Astrocyte (in vitro differentiated cells and primary cell): Measurements from ENCODE around the gene GALNT7. TPM values are rescaled to one million over a fixed set of nuclear protein-coding genes. Genes with fewer than 3 reads are reported as not detected.

ENCODE experiments used
- DNase-seq: peaks from one replicate; pipeline ENCODE4 v3.0.0-alpha.2; 2010; ENCODE audit warnings: low read depth
- FAIRE-seq: peaks from 2 replicates; lab custom pipeline; 2011; peaks lifted over from hg19 to GRCh38; lab: Jason Lieb, UNC
- H2AFZ ChIP-seq: 2 replicates; pipeline ENCODE4 v1.6.0; 2012; ENCODE audit warnings: low read depth, low read length, inconsistent platforms
- H3K27ac ChIP-seq: 2 replicates; pipeline ENCODE4 v1.5.1; 2011; ENCODE audit warnings: low read depth, low read length, inconsistent platforms
- H3K27me3 ChIP-seq: 2 replicates; pipeline ENCODE4 v1.6.0; 2011; ENCODE audit warnings: low read length, inconsistent platforms; ENCODE audit not compliant: insufficient read depth
- H3K36me3 ChIP-seq: 2 replicates; pipeline ENCODE4 v1.5.1; 2011; ENCODE audit warnings: low read length, inconsistent platforms; ENCODE audit not compliant: insufficient read depth
- H3K4me1 ChIP-seq: 2 replicates; pipeline ENCODE4 v1.5.1; 2011; ENCODE audit warnings: low read length, inconsistent platforms; ENCODE audit not compliant: insufficient read depth
- H3K4me2 ChIP-seq: 2 replicates; pipeline ENCODE4 v1.6.0; 2012; ENCODE audit warnings: low read length, inconsistent platforms
- H3K4me3 ChIP-seq: 2 replicates; pipeline ENCODE4 v1.5.1; 2011; ENCODE audit warnings: low read depth, mild to moderate bottlenecking, low read length, inconsistent platforms; ENCODE audit not compliant: insufficient read depth
- H3K79me2 ChIP-seq: 2 replicates; pipeline ENCODE4 v1.6.0; 2012; ENCODE audit warnings: mild to moderate bottlenecking, low read length, inconsistent platforms; ENCODE audit not compliant: insufficient read depth
- H3K9ac ChIP-seq: 2 replicates; pipeline ENCODE4 v1.6.0; 2012; ENCODE audit warnings: mild to moderate bottlenecking, low read length, inconsistent platforms
- H3K9me3 ChIP-seq: 2 replicates; pipeline ENCODE4 v1.5.1; 2012; ENCODE audit warnings: low read depth, mild to moderate bottlenecking, low read length, inconsistent platforms; ENCODE audit not compliant: insufficient read depth
- H4K20me1 ChIP-seq: 2 replicates; pipeline ENCODE4 v1.6.0; 2012; ENCODE audit warnings: low read length, inconsistent platforms; ENCODE audit not compliant: insufficient read depth
- H3K27ac Mint-ChIP-seq: one replicate; pipeline ENCODE4 v1.8.0; 2021; ENCODE audit warnings: mild to moderate bottlenecking, mixed read lengths; ENCODE audit not compliant: unreplicated experiment
- H3K27me3 Mint-ChIP-seq: one replicate; pipeline ENCODE4 v1.8.0; 2021; ENCODE audit warnings: low read depth, mixed read lengths; ENCODE audit not compliant: unreplicated experiment
- H3K36me3 Mint-ChIP-seq: one replicate; pipeline ENCODE4 v1.8.0; 2021; ENCODE audit warnings: low read depth, mixed read lengths; ENCODE audit not compliant: unreplicated experiment
- H3K4me1 Mint-ChIP-seq: one replicate; pipeline ENCODE4 v1.8.0; 2021; ENCODE audit warnings: low read depth, mixed read lengths; ENCODE audit not compliant: unreplicated experiment
- H3K4me3 Mint-ChIP-seq: one replicate; pipeline ENCODE4 v1.8.0; 2021; ENCODE audit warnings: mild to moderate bottlenecking, moderate library complexity, mixed read lengths; ENCODE audit not compliant: unreplicated experiment
- H3K9me3 Mint-ChIP-seq: one replicate; pipeline ENCODE4 v1.8.0; 2021; ENCODE audit warnings: mild to moderate bottlenecking, mixed read lengths; ENCODE audit not compliant: unreplicated experiment
- EZH2 ChIP-seq: IDR thresholded peaks from 2 replicates; pipeline ENCODE4 v1.6.1; 2012; ENCODE audit warnings: mild to moderate bottlenecking, low read length, inconsistent platforms; ENCODE audit not compliant: insufficient read depth
- total RNA-seq: library from RNA; stranded (reverse); gene quantifications from 2 replicates; pipeline ENCODE4 v1.2.1, GENCODE V29; 2021
- TF ChIP-seq, protein P1 (sequence below): IDR thresholded peaks from 2 replicates; pipeline ENCODE4 v1.5.1; 2011; ENCODE audit warnings: low read depth, mild to moderate bottlenecking, inconsistent platforms, low read length, moderate library complexity; ENCODE audit not compliant: insufficient read depth

Gene GALNT7
- total RNA-seq, 1 donor from 2014 or later: 97.6 TPM

DNA sequence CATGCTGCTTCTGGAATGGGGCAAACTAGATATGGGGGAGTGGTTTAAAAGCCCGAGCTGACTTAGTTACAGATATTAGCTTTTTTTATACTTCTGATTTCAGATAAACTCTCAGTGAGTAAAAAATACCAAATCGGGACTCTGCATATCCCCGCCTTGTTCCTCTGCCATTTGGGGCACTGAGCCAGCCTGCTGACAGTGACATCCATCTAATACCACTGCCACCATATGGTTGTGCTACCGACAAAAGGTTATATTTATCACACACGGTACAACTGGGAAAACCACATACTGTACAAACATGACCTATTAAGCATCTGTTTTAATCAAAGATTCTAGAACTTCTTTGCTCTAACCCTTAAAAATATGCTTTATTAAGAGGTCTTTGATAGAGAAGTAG, 78.7 kb downstream of the GALNT7 start:
- peaks cover 7% of the 10 kb centered on the region for H3K36me3 Mint-ChIP-seq
- no peak for FAIRE-seq
- H4K20me1 ChIP-seq: peaks cover 8% of the 10 kb centered on the region
- H3K9me3 ChIP-seq: no peaks in the 10 kb centered on the region
- H3K27me3 ChIP-seq: peaks cover 5% of the 10 kb centered on the region
- H3K4me1 ChIP-seq: peaks cover 24% of the 10 kb centered on the region
- H3K4me3 Mint-ChIP-seq: no peak overlapping the region
- H3K36me3 ChIP-seq: no peaks in the 10 kb centered on the region
- DNase-seq: no peak
- no peak overlapping the region for H3K27ac Mint-ChIP-seq
- H3K4me2 ChIP-seq: no peak overlapping the region
- TF ChIP-seq, protein P1, sequence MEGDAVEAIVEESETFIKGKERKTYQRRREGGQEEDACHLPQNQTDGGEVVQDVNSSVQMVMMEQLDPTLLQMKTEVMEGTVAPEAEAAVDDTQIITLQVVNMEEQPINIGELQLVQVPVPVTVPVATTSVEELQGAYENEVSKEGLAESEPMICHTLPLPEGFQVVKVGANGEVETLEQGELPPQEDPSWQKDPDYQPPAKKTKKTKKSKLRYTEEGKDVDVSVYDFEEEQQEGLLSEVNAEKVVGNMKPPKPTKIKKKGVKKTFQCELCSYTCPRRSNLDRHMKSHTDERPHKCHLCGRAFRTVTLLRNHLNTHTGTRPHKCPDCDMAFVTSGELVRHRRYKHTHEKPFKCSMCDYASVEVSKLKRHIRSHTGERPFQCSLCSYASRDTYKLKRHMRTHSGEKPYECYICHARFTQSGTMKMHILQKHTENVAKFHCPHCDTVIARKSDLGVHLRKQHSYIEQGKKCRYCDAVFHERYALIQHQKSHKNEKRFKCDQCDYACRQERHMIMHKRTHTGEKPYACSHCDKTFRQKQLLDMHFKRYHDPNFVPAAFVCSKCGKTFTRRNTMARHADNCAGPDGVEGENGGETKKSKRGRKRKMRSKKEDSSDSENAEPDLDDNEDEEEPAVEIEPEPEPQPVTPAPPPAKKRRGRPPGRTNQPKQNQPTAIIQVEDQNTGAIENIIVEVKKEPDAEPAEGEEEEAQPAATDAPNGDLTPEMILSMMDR: no peak
- no peak for TF ChIP-seq EZH2
- H3K27me3 Mint-ChIP-seq: no peaks in the 10 kb centered on the region
- H3K4me3 ChIP-seq: no peak overlapping the region
- peaks cover 9% of the 10 kb centered on the region for H3K79me2 ChIP-seq
- H3K4me1 Mint-ChIP-seq: peaks cover 34% of the 10 kb centered on the region
- no peak overlapping the region for H3K9ac ChIP-seq
- no peak overlapping the region for H2AFZ ChIP-seq
- no peak overlapping the region for H3K27ac ChIP-seq
- H3K9me3 Mint-ChIP-seq: no peaks in the 10 kb centered on the region

- no peak overlapping the region for H2AFZ ChIP-seq
Observed at GRCh38 chr4:173248690-173249089, 80.1 kb downstream of the GALNT7 start.

More at GRCh38 chr4:173248690-173249089, 80.1 kb downstream of the GALNT7 start:
- Histone ChIP-seq H3K4me1 (peaks cover 11% of the 10 kb centered on the region), H3K4me2 (no peak overlapping the region), H3K4me3 (no peak overlapping the region), H3K27me3 (peaks cover 5% of the 10 kb centered on the region), H4K20me1 (peaks cover 8% of the 10 kb centered on the region), H3K79me2 (peaks cover 9% of the 10 kb centered on the region), H3K9me3 (peaks cover 6% of the 10 kb centered on the region), H3K9ac (no peak overlapping the region), H3K36me3 (no peaks in the 10 kb centered on the region), H3K27ac (no peak overlapping the region)
- Mint-ChIP-seq H3K4me3 (no peak overlapping the region), H3K9me3 (no peaks in the 10 kb centered on the region), H3K4me1 (peaks cover 24% of the 10 kb centered on the region), H3K36me3 (peaks cover 12% of the 10 kb centered on the region), H3K27me3 (no peaks in the 10 kb centered on the region), H3K27ac (no peak overlapping the region)
- no peak for TF ChIP-seq EZH2
- TF ChIP-seq, protein P1: no peak
- FAIRE-seq: no peak
- DNase-seq: no peak
